Activated CD8-positive, alpha-beta T cell treated with anti-CD3 and anti-CD28 coated beads for 36 hours (primary cell): ENCODE measurements around the gene FAM174B. TPM values are rescaled to one million over a fixed set of nuclear protein-coding genes. Genes with fewer than 3 reads are reported as not detected.

Source experiments
- ATAC-seq: fragments of 200-7000 bp; cut with Tn5 transposase; one replicate; pipeline ENCODE4 v1.10.0; 2021; ENCODE audit warnings: mild to moderate bottlenecking, moderate library complexity
- CTCF ChIA-PET: fragments of 350-600 bp; sonication (Branson Sonifier 250); formaldehyde crosslinking; loops from one replicate; lab custom pipeline; 2021; ENCODE audit warnings: antibody characterized with exemption; lab: Charles Lee
- POLR2A ChIA-PET: fragments of 350-600 bp; sonication (Branson Sonifier 250); formaldehyde crosslinking; loops from one replicate; lab custom pipeline; 2021; ENCODE audit warnings: antibody characterized with exemption; lab: Charles Lee
- DNase-seq: peaks from one replicate; pipeline ENCODE4 v3.0.0-alpha.2; 2020
- H3K27ac Mint-ChIP-seq: one replicate; pipeline ENCODE4 v1.8.0; 2021; ENCODE audit warnings: mild to moderate bottlenecking, mixed read lengths
- H3K27me3 Mint-ChIP-seq: one replicate; pipeline ENCODE4 v1.8.0; 2021; ENCODE audit warnings: mixed read lengths
- H3K36me3 Mint-ChIP-seq: one replicate; pipeline ENCODE4 v1.8.0; 2021; ENCODE audit warnings: low read depth, mixed read lengths
- H3K4me1 Mint-ChIP-seq: one replicate; pipeline ENCODE4 v1.8.0; 2021; ENCODE audit warnings: low read depth, mixed read lengths
- H3K4me3 Mint-ChIP-seq: one replicate; pipeline ENCODE4 v1.8.0; 2021; ENCODE audit warnings: mild to moderate bottlenecking, moderate library complexity, mixed read lengths
- H3K9me3 Mint-ChIP-seq: one replicate; pipeline ENCODE4 v1.8.0; 2021; ENCODE audit warnings: mixed read lengths
- CTCF ChIP-seq: fragments of 200-600 bp; IDR thresholded peaks from one replicate; pipeline ENCODE4 v1.8.0; 2022; ENCODE audit warnings: antibody characterized with exemption, mild to moderate bottlenecking
- intact Hi-C: fragments of 100-400 bp; cut with micrococcal nuclease; formaldehyde crosslinking; loops from one replicate; pipeline ENCODE4 v1.10.0; 2022
- total RNA-seq, 2 experiments: library from RNA; stranded (reverse); gene quantifications; one replicate each; pipeline ENCODE4 v1.2.3, GENCODE V29; 2021

Gene FAM174B
- total RNA-seq, 2 experiments from 2014 or later = 2.6 to 3.0 TPM

GRCh38 chr15:92599394-92599970 lies 56.1 kb downstream of the FAM174B start:
- CTCF ChIA-PET = no interaction called here
- peaks cover 7% of the 10 kb centered on the region for H3K27me3 Mint-ChIP-seq
- TF ChIP-seq CTCF = no peak
- no peak overlapping the region for H3K4me3 Mint-ChIP-seq
- intact Hi-C loops = no loop called here
- H3K9me3 Mint-ChIP-seq = no peaks in the 10 kb centered on the region
- H3K36me3 Mint-ChIP-seq = no peaks in the 10 kb centered on the region
- POLR2A ChIA-PET = no interaction called here
- ATAC-seq (peak; percentile 60), DNase-seq (peak; percentile 7)
- no peaks in the 10 kb centered on the region for H3K4me1 Mint-ChIP-seq
- no peak overlapping the region for H3K27ac Mint-ChIP-seq

- ChIA-PET CTCF (no interaction called here), POLR2A (no interaction called here)
- H3K27me3 Mint-ChIP-seq = peaks cover 9% of the 10 kb centered on the region
- DNase-seq (no peak), ATAC-seq (no peak)
- no peaks in the 10 kb centered on the region for H3K4me1 Mint-ChIP-seq
- intact Hi-C loops = no loop called here
- H3K4me3 Mint-ChIP-seq = no peak overlapping the region
- no peaks in the 10 kb centered on the region for H3K9me3 Mint-ChIP-seq
- TF ChIP-seq CTCF = no peak
- H3K36me3 Mint-ChIP-seq = no peaks in the 10 kb centered on the region
- H3K27ac Mint-ChIP-seq = no peak overlapping the region
Measured at GRCh38 chr15:92597548-92597947, 58.0 kb downstream of the FAM174B start.

- TF ChIP-seq CTCF = no peak
- intact Hi-C loops = no loop called here
- Mint-ChIP-seq H3K4me1 (no peaks in the 10 kb centered on the region), H3K36me3 (no peaks in the 10 kb centered on the region), H3K4me3 (no peak overlapping the region), H3K27me3 (peaks cover 6% of the 10 kb centered on the region), H3K27ac (no peak overlapping the region), H3K9me3 (no peaks in the 10 kb centered on the region)
- ChIA-PET POLR2A (no interaction called here), CTCF (no interaction called here)
- DNase-seq = no peak
- no peak for ATAC-seq
Measured at GRCh38 chr15:92596623-92597022, 59.0 kb downstream of the FAM174B start.

- H3K9me3 Mint-ChIP-seq = no peaks in the 10 kb centered on the region
- intact Hi-C loops = no loop called here
- no peaks in the 10 kb centered on the region for H3K4me1 Mint-ChIP-seq
- ATAC-seq (no peak), DNase-seq (no peak)
- no peaks in the 10 kb centered on the region for H3K36me3 Mint-ChIP-seq
- H3K27me3 Mint-ChIP-seq = peaks cover 6% of the 10 kb centered on the region
- ChIA-PET POLR2A (no interaction called here), CTCF (no interaction called here)
- H3K4me3 Mint-ChIP-seq = no peak overlapping the region
- TF ChIP-seq CTCF = no peak
- no peak overlapping the region for H3K27ac Mint-ChIP-seq
Measured at GRCh38 chr15:92595506-92596381, 59.8 kb downstream of the FAM174B start.

GRCh38 chr15:92591275-92591674 lies 64.3 kb downstream of the FAM174B start:
- no peak overlapping the region for H3K27ac Mint-ChIP-seq
- DNase-seq (no peak), ATAC-seq (no peak)
- H3K27me3 Mint-ChIP-seq = peaks cover 5% of the 10 kb centered on the region
- no peaks in the 10 kb centered on the region for H3K9me3 Mint-ChIP-seq
- ChIA-PET POLR2A (no interaction called here), CTCF (no interaction called here)
- intact Hi-C loops = no loop called here
- TF ChIP-seq CTCF = no peak
- H3K4me3 Mint-ChIP-seq = no peak overlapping the region
- H3K4me1 Mint-ChIP-seq = no peaks in the 10 kb centered on the region
- H3K36me3 Mint-ChIP-seq = no peaks in the 10 kb centered on the region
